IMR-90 (cell line): ENCODE results near the gene ZNF20. TPM values are rescaled to one million over a fixed set of nuclear protein-coding genes. Genes with fewer than 3 reads are reported as not detected.

ENCODE experiments used
- ATAC-seq: fragments of 200-7000 bp; cut with Tn5 transposase; 2 replicates; pipeline ENCODE4 v1.9.1; 2020; ENCODE audit warnings: low read depth, mild to moderate bottlenecking, moderate library complexity
- BruUV-seq: library from RNA; stranded (reverse); fragments of 400-500 nt; replicated peaks from 2 replicates; lab custom pipeline; 2021; lab: Mats Ljungman, UMichigan
- CTCF ChIA-PET: fragments of 300-600 bp; formaldehyde crosslinking; extraction: SDS; loops from one replicate; lab custom pipeline; 2021; ENCODE audit warnings: antibody characterized with exemption; lab: Yijun Ruan, JAX
- POLR2A ChIA-PET: fragments of 300-600 bp; sonication (Branson Sonifier 250); formaldehyde crosslinking; loops from one replicate; lab custom pipeline; 2022; ENCODE audit warnings: antibody characterized with exemption; ENCODE audit not compliant: unreplicated experiment; lab: Charles Lee
- DNase-seq: peaks from one replicate; pipeline ENCODE4 v3.0.0; 2013
- H2AFZ ChIP-seq: replicated peaks from 2 replicates; pipeline ENCODE3; 2013; ENCODE audit warnings: low read length, mild to moderate bottlenecking; ENCODE audit not compliant: poor library complexity
- H2AK5ac ChIP-seq: 2 replicates; pipeline ENCODE4 v1.6.1; 2013; ENCODE audit warnings: low read depth, low read length, inconsistent platforms
- H2AK9ac ChIP-seq: replicated peaks from 2 replicates; pipeline ENCODE3; 2013; ENCODE audit warnings: mild to moderate bottlenecking, low read depth, low read length, moderate library complexity; ENCODE audit not compliant: poor library complexity
- H2BK120ac ChIP-seq: 2 replicates; pipeline ENCODE4 v1.6.1; 2013; ENCODE audit warnings: low read depth, low read length, inconsistent platforms
- H2BK15ac ChIP-seq: 3 replicates; pipeline ENCODE4 v1.6.1; 2013; ENCODE audit warnings: low read depth, low read length, inconsistent platforms
- H2BK20ac ChIP-seq: 2 replicates; pipeline ENCODE4 v1.6.1; 2013; ENCODE audit warnings: low read depth, mild to moderate bottlenecking, inconsistent platforms, low read length, moderate library complexity
- H2BK5ac ChIP-seq: 2 replicates; pipeline ENCODE4 v1.6.1; 2013; ENCODE audit warnings: mild to moderate bottlenecking, low read depth, low read length, inconsistent platforms; ENCODE audit not compliant: poor library complexity, severe bottlenecking
- H3K14ac ChIP-seq: replicated peaks from 2 replicates; pipeline ENCODE4 v1.6.1; 2013; ENCODE audit warnings: low read depth, low read length, inconsistent platforms
- H3K18ac ChIP-seq: 2 replicates; pipeline ENCODE4 v1.6.1; 2013; ENCODE audit warnings: low read depth, low read length, control low read depth
- H3K23ac ChIP-seq: 2 replicates; pipeline ENCODE4 v1.6.1; 2013; ENCODE audit warnings: low read depth, low read length, inconsistent platforms
- H3K27ac ChIP-seq: 2 replicates; pipeline ENCODE4 v1.5.1; 2013; ENCODE audit warnings: mild to moderate bottlenecking, control low read depth, low read length; ENCODE audit not compliant: insufficient read depth
- H3K27me3 ChIP-seq: 2 replicates; pipeline ENCODE4 v1.6.1; 2013; ENCODE audit warnings: low read length; ENCODE audit not compliant: control insufficient read depth, insufficient read depth
- H3K36me3 ChIP-seq: 2 replicates; pipeline ENCODE4 v1.6.1; 2013; ENCODE audit warnings: low read length, mixed read lengths; ENCODE audit not compliant: control insufficient read depth, insufficient read depth
- H3K4ac ChIP-seq: 2 replicates; pipeline ENCODE4 v1.6.1; 2013; ENCODE audit warnings: low read depth, low read length, inconsistent platforms
- H3K4me1 ChIP-seq: 2 replicates; pipeline ENCODE4 v1.6.1; 2013; ENCODE audit warnings: low read length, mixed read lengths; ENCODE audit not compliant: control insufficient read depth, insufficient read depth
- H3K4me2 ChIP-seq: 2 replicates; pipeline ENCODE4 v1.6.1; 2013; ENCODE audit warnings: low read depth, mild to moderate bottlenecking, control low read depth, low read length, moderate library complexity
- H3K4me3 ChIP-seq: 2 replicates; pipeline ENCODE4 v1.5.1; 2013; ENCODE audit warnings: low read depth, mild to moderate bottlenecking, control low read depth, low read length, moderate library complexity; ENCODE audit not compliant: insufficient read depth
- H3K56ac ChIP-seq: 2 replicates; pipeline ENCODE4 v1.6.1; 2013; ENCODE audit warnings: low read length, inconsistent platforms; ENCODE audit not compliant: insufficient read depth; ENCODE audit errors: extremely low read depth
- H3K79me1 ChIP-seq, 2 experiments: 2 replicates each; pipeline ENCODE4 v1.6.1; 2013; ENCODE audit warnings: low read length in 2 of 2, inconsistent platforms in 1 of 2, low read depth in 1 of 2
- H3K9ac ChIP-seq: 2 replicates; pipeline ENCODE4 v1.6.1; 2013; ENCODE audit warnings: low read depth, low read length, control low read depth
- H3K9me1 ChIP-seq: 2 replicates; pipeline ENCODE4 v1.6.1; 2013; ENCODE audit warnings: low read length, inconsistent platforms; ENCODE audit not compliant: insufficient read depth
- H3K9me3 ChIP-seq: 2 replicates; pipeline ENCODE4 v1.6.1; 2013; ENCODE audit warnings: low read length; ENCODE audit not compliant: control insufficient read depth, insufficient read depth
- H4K20me1 ChIP-seq: 2 replicates; pipeline ENCODE4 v1.6.1; 2013; ENCODE audit warnings: low read length, inconsistent platforms; ENCODE audit not compliant: insufficient read depth
- H4K5ac ChIP-seq: 2 replicates; pipeline ENCODE4 v1.6.1; 2013; ENCODE audit warnings: mild to moderate bottlenecking, low read depth, low read length, control low read depth
- H4K8ac ChIP-seq, 2 experiments: 2 replicates each; pipeline ENCODE4 v1.6.1; 2013; ENCODE audit warnings: low read depth in 2 of 2, low read length in 2 of 2, control low read depth in 1 of 2, inconsistent platforms in 1 of 2
- H4K91ac ChIP-seq: 2 replicates; pipeline ENCODE4 v1.6.1; 2013; ENCODE audit warnings: low read depth, low read length, inconsistent platforms; ENCODE audit not compliant: insufficient read depth
- BHLHE40 ChIP-seq: fragments of 150-350 bp; IDR thresholded peaks from 2 replicates; pipeline ENCODE4 v1.6.1; 2016; ENCODE audit warnings: mild to moderate bottlenecking, low read depth, low read length
- CTCF ChIP-seq: conservative IDR thresholded peaks from 2 replicates; pipeline ENCODE4 v1.5.1; 2012; ENCODE audit warnings: mild to moderate bottlenecking, low read depth, low read length, improper control_type of control experiment
- FOS ChIP-seq: fragments of 150-350 bp; IDR thresholded peaks from 2 replicates; pipeline ENCODE4 v1.6.1; 2016; ENCODE audit warnings: low read depth, low read length
- MAFK ChIP-seq: IDR thresholded peaks from 2 replicates; pipeline ENCODE4 v1.6.1; 2012; ENCODE audit warnings: low read depth, low read length, improper control_type of control experiment
- MAZ ChIP-seq: IDR thresholded peaks from 2 replicates; pipeline ENCODE4 v1.6.1; 2012; ENCODE audit warnings: low read depth, mild to moderate bottlenecking, low read length, improper control_type of control experiment, moderate library complexity, borderline replicate concordance
- MXI1 ChIP-seq: IDR thresholded peaks from 2 replicates; pipeline ENCODE4 v1.6.1; 2012; ENCODE audit warnings: low read depth, mild to moderate bottlenecking, low read length, moderate library complexity, borderline replicate concordance
- RCOR1 ChIP-seq: IDR thresholded peaks from 2 replicates; pipeline ENCODE4 v1.6.1; 2012; ENCODE audit warnings: mild to moderate bottlenecking, low read length, improper control_type of control experiment; ENCODE audit not compliant: insufficient replicate concordance
- SMC3 ChIP-seq: fragments of 150-350 bp; IDR thresholded peaks from 2 replicates; pipeline ENCODE4 v1.6.1; 2016; ENCODE audit warnings: low read depth, mild to moderate bottlenecking, antibody characterized with exemption, low read length, moderate library complexity
- whole genome bisulfite sequencing, 2 experiments: methylation state at CpG; one replicate each; pipeline versions ENCODE4 v1.1.5 to v1.1.7; 2013; ENCODE audit warnings: missing lambda C conversion rate in 2 of 2; ENCODE audit not compliant: insufficient read length in 1 of 2; ENCODE audit errors: extremely low coverage in 2 of 2; 5-methylcytosine and 5-hydroxymethylcytosine counted together
- dilution Hi-C: fragments of 300-500 bp; cut with HindIII; formaldehyde crosslinking; loops from one replicate; pipeline ENCODE4 v1.14.3; 2018; ENCODE audit warnings: low sequenced_read_pairs; ENCODE audit not compliant: unreplicated experiment
- in situ Hi-C: fragments of 300-500 bp; cut with MboI; formaldehyde crosslinking; loops from 3 replicates; pipeline ENCODE4 v1.14.3; 2019; ENCODE audit warnings: low sequenced_read_pairs, inconsistent platforms, mixed read lengths
- intact Hi-C: fragments of 100-400 bp; cut with micrococcal nuclease; formaldehyde crosslinking; loops from 2 replicates; pipeline ENCODE4 v1.10.0; 2022
- polyA plus RNA-seq, 3 experiments: library from polyadenylated mRNA; depleted of rRNA; stranded (reverse); fragments of >200 nt; gene quantifications; 2 replicates each; pipeline ENCODE4 v1.2.3, GENCODE V29; 2012; ENCODE audit warnings: low replicate concordance in 1 of 3
- total RNA-seq: library from RNA; depleted of rRNA; stranded (reverse); fragments of >200 nt; gene quantifications from 2 replicates; pipeline ENCODE4 v1.2.3, GENCODE V29; 2012

The ZNF20 gene
- total and polyA plus RNA-seq, 2 of the 4 experiments (the other 2 are of a cell fraction) = 2.1 to 7.9 TPM

- WGBS, 2 experiments = 20% methylated on average over 1 of the region's 10 CpGs; no CpG with 5 or more reads in 1 of the 2 experiments
- CTCF ChIA-PET = interaction anchor here (1.0 to 2.4 kb wide), 3 partner anchors 51 to 259 kb away, joined by 3 to 22 read pairs (median 6); no protein-coding TSS in a partner anchor
Observed at GRCh38 chr19:12141405-12141736, 1.2 kb upstream of the ZNF20 start.

More at GRCh38 chr19:12141405-12141736, 1.2 kb upstream of the ZNF20 start:
- Histone ChIP-seq H2AFZ (peak overlapping the region; percentile 83), H3K9me1 (no peaks in the 10 kb centered on the region), H3K27ac (no peak overlapping the region), H3K27me3 (no peaks in the 10 kb centered on the region), H2AK9ac (peak overlapping the region; percentile 85), H4K8ac (no peak overlapping the region), H3K4me2 (no peak overlapping the region), H3K14ac (no peak overlapping the region), H2BK15ac (no peak overlapping the region), H3K18ac (no peak overlapping the region), H3K4me1 (peaks cover 3% of the 10 kb centered on the region; the same call in 1 of the 2 replicates), H2BK120ac (no peak overlapping the region), H3K56ac (no peak overlapping the region), H3K4ac (no peak overlapping the region), H3K4me3 (no peak overlapping the region), H3K79me1 (peaks cover 16 to 21% of the 10 kb centered on the region in 2 experiments), H3K23ac (no peak overlapping the region), H2AK5ac (no peak overlapping the region), H3K36me3 (peaks cover 31% of the 10 kb centered on the region), H3K9me3 (peaks cover 22% of the 10 kb centered on the region), H2BK20ac (no peak overlapping the region), H4K5ac (no peak overlapping the region), H3K9ac (no peak overlapping the region), H4K20me1 (0 out of 2 replicates have a peak, but pooled peaks cover 2% of the 10 kb centered on the region), H4K91ac (no peak overlapping the region), H2BK5ac (no peak overlapping the region)
- POLR2A ChIA-PET = no interaction called here
- in situ Hi-C loops = loop anchor here (5.0 kb wide), 2 partner anchors 84 to 259 kb away; no protein-coding TSS in a partner anchor
- intact Hi-C loops = loop anchor here (1.0 to 5.0 kb wide), 5 partner anchors 49 to 439 kb away; no protein-coding TSS in a partner anchor
- no TSS peak for BruUV-seq
- TF ChIP-seq MXI1 (no peak), FOS (no peak), BHLHE40 (no peak), SMC3 (no peak), RCOR1 (no peak), MAZ (no peak), MAFK (no peak), CTCF (no peak)
- no peak for ATAC-seq
- no peak for DNase-seq
- dilution Hi-C loops = no loop called here
